PC-3 (cell line): Measurements from ENCODE around the gene CLEC1B.

Experiments
- CTCF ChIP-seq: fragments of 300-600 bp; sonication (generic); conservative IDR thresholded peaks from 2 replicates; pipeline ENCODE4 v1.5.1; 2017; ENCODE audit warnings: antibody characterized with exemption, low read depth, mild to moderate bottlenecking, low read length
- EZH2 ChIP-seq: fragments of 300-600 bp; sonication (generic); IDR thresholded peaks from one replicate; pipeline ENCODE4 v1.6.1; 2017; ENCODE audit warnings: antibody characterized with exemption, mild to moderate bottlenecking, low read length; ENCODE audit not compliant: unreplicated experiment
- EZH2phosphoT487 ChIP-seq: fragments of 300-600 bp; sonication (generic); IDR thresholded peaks from 2 replicates; pipeline ENCODE4 v1.6.1; 2018; ENCODE audit warnings: mild to moderate bottlenecking, antibody characterized with exemption, low read length, borderline replicate concordance

GRCh38 chr12:10018386-10018785 lies 19.5 kb upstream of the CLEC1B start:
- TF ChIP-seq CTCF, result no peak
- TF ChIP-seq EZH2phosphoT487, result no peak
- no peak for TF ChIP-seq EZH2
